ENCODE measurements around the gene PDE4C.

PDE4C gene

GRCh38 chr19:18232540-18233223 is 6.4 kb upstream of the PDE4C start:
- Mint-ChIP-seq H3K27ac (no peak overlapping the region), H3K27me3 (peaks cover 82% of the 10 kb centered on the region), H3K4me3 (no peak overlapping the region), H3K4me1 (peaks cover 37% of the 10 kb centered on the region), H3K9me3 (peaks cover 3% of the 10 kb centered on the region), H3K36me3 (no peaks in the 10 kb centered on the region)
- ATAC-seq: no peak

- no peak overlapping the region for H3K4me3 Mint-ChIP-seq
- no peaks in the 10 kb centered on the region for H3K36me3 Mint-ChIP-seq
- H3K27me3 Mint-ChIP-seq: peaks cover 86% of the 10 kb centered on the region
- ATAC-seq: peak; percentile 28
- H3K4me1 Mint-ChIP-seq: peaks cover 45% of the 10 kb centered on the region
- peaks cover 3% of the 10 kb centered on the region for H3K9me3 Mint-ChIP-seq
- H3K27ac Mint-ChIP-seq: no peak overlapping the region
Measured at GRCh38 chr19:18231775-18232174, 5.5 kb upstream of the PDE4C start.

DNA sequence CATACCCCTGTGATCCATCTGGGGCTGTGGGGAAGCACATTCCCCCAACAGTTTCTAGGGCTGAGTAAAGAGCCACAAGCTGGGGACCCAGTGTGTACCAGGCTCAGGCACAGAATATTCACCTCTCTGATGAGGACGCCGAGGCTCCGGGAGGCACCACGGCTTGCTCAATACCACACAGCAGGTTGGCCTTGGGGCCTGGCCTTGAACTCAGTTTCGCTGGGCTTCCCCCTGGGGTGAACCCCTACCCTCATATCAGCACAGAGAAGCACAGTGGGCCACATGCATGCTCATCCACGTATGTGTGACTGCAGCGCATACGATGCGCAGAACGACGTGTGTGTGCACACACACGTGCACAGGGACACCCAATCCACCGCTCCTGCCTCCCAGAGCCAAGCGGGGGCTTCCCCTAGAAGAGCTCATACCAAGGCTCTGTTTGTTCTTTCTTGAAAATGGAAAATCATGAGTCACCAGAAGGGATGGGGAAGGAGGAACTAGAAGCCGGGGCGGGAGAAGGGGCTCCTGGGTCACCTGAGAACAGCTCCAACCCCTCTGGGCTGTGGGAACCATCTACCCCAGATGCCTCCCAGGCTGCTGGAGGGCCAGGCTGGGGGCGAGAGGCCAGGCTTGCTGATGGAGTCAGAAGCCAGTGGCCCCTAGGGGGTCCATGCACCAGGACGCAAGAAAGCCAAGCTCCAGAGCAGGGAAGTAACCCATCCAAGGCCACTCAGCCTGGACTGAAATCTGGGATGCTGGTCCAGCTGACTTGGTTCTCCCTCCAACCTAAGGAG is 4.9 kb upstream of the PDE4C start:
- Mint-ChIP-seq H3K4me3 (no peak overlapping the region), H3K27me3 (peaks cover 85% of the 10 kb centered on the region), H3K36me3 (no peaks in the 10 kb centered on the region), H3K9me3 (peaks cover 3% of the 10 kb centered on the region), H3K4me1 (peaks cover 45% of the 10 kb centered on the region), H3K27ac (no peak overlapping the region)
- ATAC-seq: peak; percentile 45

DNA sequence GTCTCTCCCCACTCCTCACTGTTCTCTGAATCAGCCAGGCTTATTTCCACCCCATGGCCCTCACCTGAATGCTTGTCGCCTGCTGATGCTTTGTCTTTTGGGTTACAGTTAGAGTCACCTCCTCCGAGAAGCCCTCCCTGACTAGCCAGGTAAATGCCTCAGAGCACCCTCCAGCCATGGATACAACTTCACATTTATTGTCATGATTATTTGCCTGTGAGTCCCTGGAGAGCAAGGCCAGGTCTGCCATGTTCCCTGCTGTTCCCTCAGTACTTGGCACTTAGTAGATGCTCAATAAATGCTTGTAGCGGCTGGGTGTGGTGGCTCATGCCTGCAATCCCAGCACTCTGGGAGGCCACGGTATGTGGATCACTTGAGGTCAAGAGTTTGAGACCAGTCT is 3.7 kb upstream of the PDE4C start:
- Mint-ChIP-seq H3K4me3 (no peak overlapping the region), H3K36me3 (no peaks in the 10 kb centered on the region), H3K9me3 (peaks cover 3% of the 10 kb centered on the region), H3K4me1 (peaks cover 57% of the 10 kb centered on the region), H3K27ac (no peak overlapping the region), H3K27me3 (peaks cover 85% of the 10 kb centered on the region)
- ATAC-seq: no peak

- Mint-ChIP-seq H3K4me3 (no peak overlapping the region), H3K27me3 (peaks cover 85% of the 10 kb centered on the region), H3K27ac (no peak overlapping the region), H3K9me3 (peaks cover 3% of the 10 kb centered on the region), H3K36me3 (no peaks in the 10 kb centered on the region), H3K4me1 (peaks cover 61% of the 10 kb centered on the region)
- no peak for ATAC-seq
Measured at GRCh38 chr19:18229474-18229873, 3.2 kb upstream of the PDE4C start.

- Mint-ChIP-seq H3K36me3 (no peaks in the 10 kb centered on the region), H3K9me3 (no peaks in the 10 kb centered on the region), H3K27me3 (peaks cover 84% of the 10 kb centered on the region), H3K4me3 (no peak overlapping the region), H3K27ac (no peak overlapping the region), H3K4me1 (peaks cover 61% of the 10 kb centered on the region)
- no peak for ATAC-seq
Measured at GRCh38 chr19:18227781-18228271, 1.6 kb upstream of the PDE4C start.

DNA sequence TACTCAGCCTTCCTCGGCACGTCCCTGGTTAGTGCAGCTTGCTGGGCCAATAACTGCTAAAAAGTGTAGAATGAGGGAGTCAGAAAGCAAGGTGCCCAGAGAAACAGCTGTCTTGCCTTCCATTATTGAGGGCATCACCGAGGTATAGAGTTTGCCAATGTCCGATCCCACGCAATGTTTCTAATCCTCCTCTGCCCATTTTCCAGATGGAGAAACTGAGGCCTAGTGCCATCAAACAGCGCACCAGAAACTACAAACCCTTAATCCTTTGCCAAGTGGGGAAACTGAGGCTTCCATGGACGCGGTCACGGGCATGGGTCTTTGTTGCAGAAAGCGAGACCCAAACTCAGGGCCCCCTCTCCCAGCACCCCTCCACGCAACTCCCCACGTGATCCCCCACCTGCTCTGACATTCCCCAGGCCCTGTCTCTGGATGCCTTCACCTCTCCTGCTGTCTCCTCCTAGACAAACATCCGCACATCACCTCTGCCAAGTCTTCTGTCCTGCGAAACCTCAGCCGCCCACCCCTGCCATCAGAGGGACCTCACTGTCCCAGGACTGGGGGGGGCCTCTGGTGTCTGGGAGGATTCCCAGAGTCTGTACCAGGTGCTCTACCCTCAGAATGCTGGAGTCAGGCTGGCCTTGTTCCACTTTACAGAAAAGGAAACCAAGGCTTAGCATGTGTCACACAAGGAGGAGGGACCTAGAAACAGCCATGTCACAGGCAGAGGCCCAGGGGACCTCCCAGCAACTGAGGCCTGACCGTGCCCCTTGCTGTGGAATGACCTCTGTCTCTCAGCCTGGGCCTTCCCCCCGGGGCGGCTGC is 930 bp upstream of the PDE4C start:
- peaks cover 55% of the 10 kb centered on the region for H3K4me1 Mint-ChIP-seq

DNA sequence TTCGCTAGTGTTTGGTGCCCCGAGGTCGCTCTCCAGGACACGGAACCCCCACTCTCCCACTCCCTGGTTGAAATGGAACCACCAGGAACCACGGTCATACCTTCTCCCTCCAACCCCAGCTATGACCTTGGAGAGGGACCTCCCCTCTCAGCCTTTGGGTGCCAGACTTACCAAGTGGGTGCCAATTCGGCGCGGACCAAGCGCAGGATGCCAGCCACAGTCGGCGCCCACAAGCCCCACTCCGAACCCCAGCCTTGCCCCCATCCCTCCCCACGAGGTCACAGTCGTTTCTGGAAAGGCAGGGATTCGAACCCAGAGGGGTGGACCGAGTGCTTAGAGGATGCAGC is 910 bp downstream of the PDE4C start:
- H3K4me1 Mint-ChIP-seq: peaks cover 37% of the 10 kb centered on the region
- H3K36me3 Mint-ChIP-seq: no peaks in the 10 kb centered on the region
- peak overlapping the region; percentile 22 for H3K4me3 Mint-ChIP-seq
- peak overlapping the region; percentile 78 for H3K27ac Mint-ChIP-seq
- ATAC-seq: no peak
- peaks cover 89% of the 10 kb centered on the region for H3K27me3 Mint-ChIP-seq
- H3K9me3 Mint-ChIP-seq: no peaks in the 10 kb centered on the region

More for the DNA sequence above, 930 bp upstream of the PDE4C start:
- H3K27me3 Mint-ChIP-seq: peaks cover 84% of the 10 kb centered on the region
- H3K4me3 Mint-ChIP-seq: no peak overlapping the region
- ATAC-seq: no peak
- H3K9me3 Mint-ChIP-seq: no peaks in the 10 kb centered on the region
- no peak overlapping the region for H3K27ac Mint-ChIP-seq
- no peaks in the 10 kb centered on the region for H3K36me3 Mint-ChIP-seq

- Mint-ChIP-seq H3K27me3 (peaks cover 89% of the 10 kb centered on the region), H3K4me3 (peak overlapping the region; percentile 87), H3K27ac (peak overlapping the region; percentile 78), H3K9me3 (no peaks in the 10 kb centered on the region), H3K36me3 (no peaks in the 10 kb centered on the region), H3K4me1 (peaks cover 37% of the 10 kb centered on the region)
- ATAC-seq: peak; percentile 99
Measured at GRCh38 chr19:18224525-18225354, 1.5 kb downstream of the PDE4C start.

DNA sequence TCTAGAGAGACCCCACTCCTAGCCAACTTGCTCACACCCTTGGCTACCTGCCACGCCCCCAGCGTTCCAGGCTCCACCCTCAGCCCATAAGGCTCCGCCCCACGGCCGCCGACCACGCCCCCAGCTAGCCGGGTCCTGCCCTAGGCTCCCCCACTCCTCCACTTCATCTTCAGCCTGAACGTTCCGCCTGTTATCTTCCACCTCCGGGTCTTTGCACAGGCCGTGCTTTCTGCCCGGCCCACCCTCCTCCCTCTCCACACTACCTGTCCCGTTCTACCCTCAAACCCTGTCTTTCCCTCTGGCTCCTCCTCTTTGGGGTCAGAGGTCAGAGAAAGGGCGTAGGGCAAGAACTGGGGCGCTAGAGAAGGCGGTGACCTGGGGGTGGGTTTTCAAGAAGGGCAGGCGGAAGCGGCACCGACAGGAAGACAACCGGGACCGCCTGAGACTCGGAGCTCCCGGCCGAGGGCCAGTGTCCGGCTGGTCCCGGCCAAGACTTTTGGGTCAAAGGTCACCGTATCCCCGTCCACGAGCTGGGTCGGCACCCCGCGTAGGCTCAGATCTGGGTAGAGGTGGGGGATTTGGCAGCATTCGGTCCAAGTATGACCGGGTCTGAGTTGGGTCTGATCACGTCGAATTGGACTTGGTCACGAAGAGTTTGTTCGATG is 2.2 kb downstream of the PDE4C start:
- Mint-ChIP-seq H3K36me3 (no peaks in the 10 kb centered on the region), H3K4me3 (peak overlapping the region; percentile 87), H3K4me1 (peaks cover 37% of the 10 kb centered on the region), H3K9me3 (no peaks in the 10 kb centered on the region), H3K27me3 (peaks cover 87% of the 10 kb centered on the region), H3K27ac (peak overlapping the region; percentile 78)
- no peak for ATAC-seq

- ATAC-seq: no peak
- Mint-ChIP-seq H3K4me3 (no peak overlapping the region), H3K27me3 (peaks cover 75% of the 10 kb centered on the region), H3K4me1 (peaks cover 26% of the 10 kb centered on the region), H3K9me3 (no peaks in the 10 kb centered on the region), H3K36me3 (no peaks in the 10 kb centered on the region), H3K27ac (no peak overlapping the region)
Measured at GRCh38 chr19:18221815-18222725, 4.2 kb downstream of the PDE4C start.

- peaks cover 21% of the 10 kb centered on the region for H3K4me1 Mint-ChIP-seq
- no peaks in the 10 kb centered on the region for H3K36me3 Mint-ChIP-seq
- ATAC-seq: no peak
- H3K27ac Mint-ChIP-seq: no peak overlapping the region
- H3K4me3 Mint-ChIP-seq: no peak overlapping the region
- H3K9me3 Mint-ChIP-seq: no peaks in the 10 kb centered on the region
- H3K27me3 Mint-ChIP-seq: peaks cover 63% of the 10 kb centered on the region
Measured at GRCh38 chr19:18220632-18221275, 5.5 kb downstream of the PDE4C start.
